ENCODE measurements around the gene CHD6. TPM values are rescaled to one million over a fixed set of nuclear protein-coding genes. Genes with fewer than 3 reads are reported as not detected.

The CHD6 gene
- total and polyA plus RNA-seq, 2 of the 13 experiments (the other 11 are each of a cell fraction or from before 2014, with no cell fraction given) = 14.4 to 52.0 TPM

DNA sequence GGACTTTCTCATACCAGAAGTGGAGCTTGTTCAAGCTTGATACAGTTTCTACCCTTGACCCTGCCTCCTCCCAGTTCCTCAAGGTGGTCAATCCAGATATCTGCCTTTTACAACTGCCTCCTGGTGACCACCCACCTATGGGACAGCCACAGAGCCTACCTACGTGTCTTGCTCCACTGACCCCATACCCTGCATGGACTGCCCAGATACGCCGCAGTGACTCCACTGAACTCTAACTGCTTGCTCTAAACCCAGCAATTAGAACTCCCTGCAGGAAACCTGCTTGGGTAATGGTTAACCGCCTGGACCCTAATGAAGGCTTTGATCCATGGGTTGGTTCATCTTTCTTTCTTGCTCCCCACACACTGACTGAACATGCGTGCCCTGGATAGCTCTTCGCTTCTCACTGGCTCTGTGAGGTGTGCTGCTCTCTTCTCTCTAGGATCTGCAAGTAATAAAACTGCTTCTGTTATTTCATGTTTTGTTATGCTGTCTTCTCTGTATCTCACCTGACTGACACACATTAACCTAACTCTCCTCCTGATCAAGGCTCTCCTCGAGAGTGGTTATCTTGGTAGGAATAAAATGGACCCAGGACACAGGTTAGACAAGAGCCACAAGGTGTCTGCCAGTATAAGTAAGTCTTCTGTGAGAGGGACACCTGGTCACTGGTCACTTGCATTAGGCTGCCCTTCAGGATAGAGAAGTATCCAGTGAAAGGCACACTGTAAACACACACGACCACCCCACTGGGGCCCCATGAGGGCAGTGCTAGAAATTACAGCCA lies 79.2 kb downstream of the CHD6 start (continued):
- TF ChIP-seq, protein P1, sequence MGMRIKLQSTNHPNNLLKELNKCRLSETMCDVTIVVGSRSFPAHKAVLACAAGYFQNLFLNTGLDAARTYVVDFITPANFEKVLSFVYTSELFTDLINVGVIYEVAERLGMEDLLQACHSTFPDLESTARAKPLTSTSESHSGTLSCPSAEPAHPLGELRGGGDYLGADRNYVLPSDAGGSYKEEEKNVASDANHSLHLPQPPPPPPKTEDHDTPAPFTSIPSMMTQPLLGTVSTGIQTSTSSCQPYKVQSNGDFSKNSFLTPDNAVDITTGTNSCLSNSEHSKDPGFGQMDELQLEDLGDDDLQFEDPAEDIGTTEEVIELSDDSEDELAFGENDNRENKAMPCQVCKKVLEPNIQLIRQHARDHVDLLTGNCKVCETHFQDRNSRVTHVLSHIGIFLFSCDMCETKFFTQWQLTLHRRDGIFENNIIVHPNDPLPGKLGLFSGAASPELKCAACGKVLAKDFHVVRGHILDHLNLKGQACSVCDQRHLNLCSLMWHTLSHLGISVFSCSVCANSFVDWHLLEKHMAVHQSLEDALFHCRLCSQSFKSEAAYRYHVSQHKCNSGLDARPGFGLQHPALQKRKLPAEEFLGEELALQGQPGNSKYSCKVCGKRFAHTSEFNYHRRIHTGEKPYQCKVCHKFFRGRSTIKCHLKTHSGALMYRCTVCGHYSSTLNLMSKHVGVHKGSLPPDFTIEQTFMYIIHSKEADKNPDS (CRISPR knock-in tag; IDR thresholded peaks at IDR 0.05) = no peak; the same call in 1 of the 2 replicates
- TF ChIP-seq, protein P2, sequence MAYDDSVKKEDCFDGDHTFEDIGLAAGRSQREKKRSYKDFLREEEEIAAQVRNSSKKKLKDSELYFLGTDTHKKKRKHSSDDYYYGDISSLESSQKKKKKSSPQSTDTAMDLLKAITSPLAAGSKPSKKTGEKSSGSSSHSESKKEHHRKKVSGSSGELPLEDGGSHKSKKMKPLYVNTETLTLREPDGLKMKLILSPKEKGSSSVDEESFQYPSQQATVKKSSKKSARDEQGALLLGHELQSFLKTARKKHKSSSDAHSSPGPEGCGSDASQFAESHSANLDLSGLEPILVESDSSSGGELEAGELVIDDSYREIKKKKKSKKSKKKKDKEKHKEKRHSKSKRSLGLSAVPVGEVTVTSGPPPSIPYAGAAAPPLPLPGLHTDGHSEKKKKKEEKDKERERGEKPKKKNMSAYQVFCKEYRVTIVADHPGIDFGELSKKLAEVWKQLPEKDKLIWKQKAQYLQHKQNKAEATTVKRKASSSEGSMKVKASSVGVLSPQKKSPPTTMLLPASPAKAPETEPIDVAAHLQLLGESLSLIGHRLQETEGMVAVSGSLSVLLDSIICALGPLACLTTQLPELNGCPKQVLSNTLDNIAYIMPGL (CRISPR knock-in tag; IDR thresholded peaks at IDR 0.05; ENCODE audit: borderline replicate concordance in 1 of 2, low read depth in 1 of 2) = no peak
- no peak for TF ChIP-seq HOXA9 (CRISPR knock-in tag; IDR thresholded peaks at IDR 0.05; ENCODE audit: borderline replicate concordance)
- TF ChIP-seq SRY (CRISPR knock-in tag; IDR thresholded peaks at IDR 0.05) = peak; percentile 68; the same call in 1 of the 2 replicates
- peak; percentile 88 for TF ChIP-seq SOX5 (CRISPR knock-in tag; IDR thresholded peaks at IDR 0.05; ENCODE audit: borderline replicate concordance)
- TF ChIP-seq PHF21A (CRISPR knock-in tag; IDR thresholded peaks at IDR 0.05) = peak; percentile 86
- TF ChIP-seq, protein P3, sequence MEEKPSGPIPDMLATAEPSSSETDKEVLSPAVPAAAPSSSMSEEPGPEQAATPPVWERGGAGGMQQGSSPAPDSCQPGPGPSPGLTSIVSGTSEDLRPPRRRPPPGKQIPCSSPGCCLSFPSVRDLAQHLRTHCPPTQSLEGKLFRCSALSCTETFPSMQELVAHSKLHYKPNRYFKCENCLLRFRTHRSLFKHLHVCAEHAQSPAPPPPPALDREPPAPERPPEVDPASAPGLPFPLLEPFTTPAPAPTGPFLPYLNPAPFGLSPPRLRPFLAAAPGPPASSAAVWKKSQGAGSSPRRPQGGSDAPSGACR (CRISPR knock-in tag; IDR thresholded peaks at IDR 0.05) = peak; percentile 71; the same call in 1 of the 2 replicates
- TF ChIP-seq ZNF224 (CRISPR knock-in tag; IDR thresholded peaks at IDR 0.05) = peak; percentile 65; the same call in 1 of the 2 replicates
- TF ChIP-seq ZNF256 (CRISPR knock-in tag; conservative IDR thresholded peaks at IDR 0.05) = no peak
- no peak for TF ChIP-seq ARID2 (CRISPR knock-in tag; IDR thresholded peaks at IDR 0.05; ENCODE audit: borderline replicate concordance)
- peak; percentile 82; the same call in 1 of the 2 replicates for TF ChIP-seq RXRB (CRISPR knock-in tag; IDR thresholded peaks at IDR 0.05; ENCODE audit: borderline replicate concordance)
- TF ChIP-seq ZZZ3 (CRISPR knock-in tag; IDR thresholded peaks at IDR 0.05; ENCODE audit: borderline replicate concordance) = no peak
- TF ChIP-seq ZNF646 (CRISPR knock-in tag; IDR thresholded peaks at IDR 0.05) = peak; percentile 58; the same call in 1 of the 2 replicates
- 0 out of 2 replicates have a peak, but pooled peaks have one; percentile 22 for TF ChIP-seq ZFY (CRISPR knock-in tag; IDR thresholded peaks at IDR 0.05)
- TF ChIP-seq, protein P4, sequence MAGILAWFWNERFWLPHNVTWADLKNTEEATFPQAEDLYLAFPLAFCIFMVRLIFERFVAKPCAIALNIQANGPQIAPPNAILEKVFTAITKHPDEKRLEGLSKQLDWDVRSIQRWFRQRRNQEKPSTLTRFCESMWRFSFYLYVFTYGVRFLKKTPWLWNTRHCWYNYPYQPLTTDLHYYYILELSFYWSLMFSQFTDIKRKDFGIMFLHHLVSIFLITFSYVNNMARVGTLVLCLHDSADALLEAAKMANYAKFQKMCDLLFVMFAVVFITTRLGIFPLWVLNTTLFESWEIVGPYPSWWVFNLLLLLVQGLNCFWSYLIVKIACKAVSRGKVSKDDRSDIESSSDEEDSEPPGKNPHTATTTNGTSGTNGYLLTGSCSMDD (CRISPR knock-in tag; IDR thresholded peaks at IDR 0.05) = no peak

Measured in HepG2 (cell line).